GM23338 (cell line): ENCODE measurements around the gene DAAM1. TPM values are rescaled to one million over a fixed set of nuclear protein-coding genes. Genes with fewer than 3 reads are reported as not detected.

Source experiments
- ATAC-seq: fragments of 200-7000 bp; cut with Tn5 transposase; 3 replicates; pipeline ENCODE4 v1.9.1; 2020
- DNase-seq: peaks from one replicate; pipeline ENCODE4 v3.0.0-alpha.2; 2015; ENCODE audit warnings: low spot score
- H2AFZ ChIP-seq: fragments of 200-600 bp; sonication (generic); 2 replicates; pipeline ENCODE4 v1.8.0; 2016; ENCODE audit warnings: antibody characterized with exemption, mild to moderate bottlenecking, moderate library complexity
- H3F3A ChIP-seq: fragments of 200-600 bp; sonication (generic); replicated peaks from 2 replicates; pipeline ENCODE4 v1.8.0; 2017; ENCODE audit warnings: antibody characterized with exemption, mixed run types, low read depth
- H3K27ac ChIP-seq: fragments of 200-600 bp; sonication (generic); 2 replicates; pipeline ENCODE4 v1.6.1; 2016; ENCODE audit warnings: low read depth
- H3K27me3 ChIP-seq: fragments of 200-600 bp; sonication (generic); 2 replicates; pipeline ENCODE4 v1.8.0; 2016; ENCODE audit warnings: mild to moderate bottlenecking, mixed run types, moderate library complexity; ENCODE audit not compliant: insufficient read depth
- H3K36me3 ChIP-seq: fragments of 200-600 bp; sonication (generic); 2 replicates; pipeline ENCODE4 v1.8.0; 2016; ENCODE audit warnings: mild to moderate bottlenecking; ENCODE audit not compliant: insufficient read depth
- H3K4me1 ChIP-seq: fragments of 200-600 bp; sonication (generic); 2 replicates; pipeline ENCODE4 v1.8.0; 2016; ENCODE audit warnings: mild to moderate bottlenecking, moderate library complexity; ENCODE audit not compliant: insufficient read depth
- H3K4me2 ChIP-seq: fragments of 200-600 bp; sonication (generic); 2 replicates; pipeline ENCODE4 v1.7.1; 2017; ENCODE audit warnings: mixed run types
- H3K4me3 ChIP-seq: fragments of 200-600 bp; sonication (generic); 2 replicates; pipeline ENCODE4 v1.6.1; 2016; ENCODE audit warnings: mixed run types
- H3K79me2 ChIP-seq: fragments of 200-600 bp; sonication (generic); replicated peaks from 2 replicates; pipeline ENCODE4 v1.8.0; 2017; ENCODE audit warnings: mild to moderate bottlenecking; ENCODE audit not compliant: insufficient read depth
- H3K9me2 ChIP-seq: fragments of 200-600 bp; sonication (generic); 2 replicates; pipeline ENCODE4 v1.8.0; 2017; ENCODE audit not compliant: insufficient read depth
- H4K20me1 ChIP-seq: fragments of 200-600 bp; sonication (generic); replicated peaks from 2 replicates; pipeline ENCODE4 v1.8.0; 2017; ENCODE audit warnings: mild to moderate bottlenecking; ENCODE audit not compliant: insufficient read depth
- H3K27ac Mint-ChIP-seq: 2 replicates; pipeline ENCODE4 v1.8.0; 2020; ENCODE audit warnings: inconsistent platforms, mild to moderate bottlenecking, moderate library complexity, mixed read lengths
- H3K27me3 Mint-ChIP-seq: 3 replicates; pipeline ENCODE4 v1.8.0; 2022; ENCODE audit warnings: low read depth, mild to moderate bottlenecking, moderate library complexity, mixed read lengths, inconsistent platforms; ENCODE audit not compliant: insufficient read depth, poor library complexity
- H3K36me3 Mint-ChIP-seq: 3 replicates; pipeline ENCODE4 v1.8.0; 2021; ENCODE audit warnings: low read depth, mild to moderate bottlenecking, inconsistent platforms, moderate library complexity, mixed read lengths
- H3K4me1 Mint-ChIP-seq: 3 replicates; pipeline ENCODE4 v1.8.0; 2020; ENCODE audit warnings: mild to moderate bottlenecking, inconsistent platforms, mixed read lengths
- H3K4me3 Mint-ChIP-seq: 3 replicates; pipeline ENCODE4 v1.8.0; 2021; ENCODE audit warnings: moderate library complexity, mild to moderate bottlenecking, inconsistent platforms, mixed read lengths
- H3K9me3 Mint-ChIP-seq: 3 replicates; pipeline ENCODE4 v1.8.0; 2020; ENCODE audit warnings: moderate library complexity, mild to moderate bottlenecking, inconsistent platforms, mixed read lengths
- CTCF ChIP-seq, 2 experiments: fragments of 200-600 bp in 1 of 2; sonication (generic) in 1 of 2; conservative IDR thresholded peaks; 2 replicates each; pipeline versions ENCODE4 v1.5.1 to v1.6.1; 2016 to 2017; ENCODE audit warnings: antibody characterized with exemption in 2 of 2, low read depth in 2 of 2, mild to moderate bottlenecking in 2 of 2, moderate library complexity in 1 of 2
- EZH2phosphoT487 ChIP-seq: fragments of 200-600 bp; sonication (generic); IDR thresholded peaks from one replicate; pipeline ENCODE4 v1.8.1; 2018; ENCODE audit warnings: antibody characterized with exemption; ENCODE audit not compliant: unreplicated experiment
- JUNB ChIP-seq: IDR thresholded peaks from one replicate; pipeline ENCODE4 v1.6.1; 2016; ENCODE audit warnings: antibody characterized with exemption; ENCODE audit not compliant: unreplicated experiment
- NANOG ChIP-seq: IDR thresholded peaks from 2 replicates; pipeline ENCODE4 v1.6.1; 2016; ENCODE audit warnings: antibody characterized with exemption, borderline replicate concordance
- POLR2AphosphoS5 ChIP-seq: IDR thresholded peaks from 2 replicates; pipeline ENCODE4 v1.6.1; 2016; ENCODE audit warnings: antibody characterized with exemption, low read depth
- REST ChIP-seq: IDR thresholded peaks from one replicate; pipeline ENCODE4 v1.6.1; 2018; ENCODE audit warnings: antibody characterized with exemption; ENCODE audit not compliant: unreplicated experiment
- ZNF114 ChIP-seq: fragments of 250-450 bp; sonication (Bioruptor Pico); IDR thresholded peaks from 2 replicates; pipeline ENCODE4 v1.5.0; 2020; ENCODE audit warnings: mild to moderate bottlenecking, moderate library complexity
- ZNF462 ChIP-seq: fragments of 250-450 bp; sonication (Bioruptor Pico); IDR thresholded peaks from 2 replicates; pipeline ENCODE4 v1.5.0; 2020; ENCODE audit warnings: mild to moderate bottlenecking, moderate library complexity
- polyA plus RNA-seq: library from polyadenylated mRNA; unstranded; fragments of >200 nt; fragmentation: Nextera tagmentation; extraction: Ambion mirVana; gene quantifications from 2 replicates; pipeline ENCODE4 v1.2.1, GENCODE V29; 2016
- total RNA-seq: library from RNA; depleted of rRNA; stranded (reverse); fragments of >200 nt; shearing (Covaris generic); gene quantifications from 2 replicates; pipeline ENCODE4 v1.2.3, GENCODE V29; 2014

Gene DAAM1
- total and polyA plus RNA-seq, 2 experiments from 2014 or later: 36.3 to 42.1 TPM

GRCh38 chr14:59297071-59297776, 108.8 kb downstream of the DAAM1 start:
- no peak for TF ChIP-seq EZH2phosphoT487
- no peak for TF ChIP-seq CTCF (conservative IDR thresholded peaks at IDR 0.05; ENCODE audit: low read depth in 2 of 2)
- no peak for TF ChIP-seq ZNF462 (CRISPR knock-in tag)
- TF ChIP-seq ZNF114 (CRISPR knock-in tag): no peak
- no peak for TF ChIP-seq JUNB
- TF ChIP-seq POLR2AphosphoS5: no peak
- no peak for TF ChIP-seq NANOG
- TF ChIP-seq REST: no peak
- no peaks in the 10 kb centered on the region; the same call in 2 of the 3 replicates for H3K4me1 Mint-ChIP-seq
- peaks cover 2% of the 10 kb centered on the region; the same call in 1 of the 3 replicates for H3K36me3 Mint-ChIP-seq
- ATAC-seq (no peak), DNase-seq (no peak)
- no peak overlapping the region for H2AFZ ChIP-seq
- H3K4me2 ChIP-seq: no peak overlapping the region
- H3K4me1 ChIP-seq: no peaks in the 10 kb centered on the region
- H3K36me3 ChIP-seq: no peaks in the 10 kb centered on the region
- no peak overlapping the region for H3K4me3 ChIP-seq
- H3K27me3 ChIP-seq: no peaks in the 10 kb centered on the region
- no peaks in the 10 kb centered on the region for H4K20me1 ChIP-seq
- peaks cover 3% of the 10 kb centered on the region; the same call in 1 of the 2 replicates for H3K9me2 ChIP-seq
- no peak overlapping the region for H3K27ac Mint-ChIP-seq
- H3K27ac ChIP-seq: no peak overlapping the region
- H3F3A ChIP-seq: no peaks in the 10 kb centered on the region
- H3K27me3 Mint-ChIP-seq: no peaks in the 10 kb centered on the region
- no peak overlapping the region for H3K4me3 Mint-ChIP-seq
- H3K9me3 Mint-ChIP-seq: no peaks in the 10 kb centered on the region
- H3K79me2 ChIP-seq: no peaks in the 10 kb centered on the region
